ENCODE measurements around the gene CCDC9B.

Gene CCDC9B

GRCh38 chr15:40287505-40287904, 53.2 kb downstream of the CCDC9B start:
- no peak for DNase-seq

GRCh38 chr15:40286794-40287193, 53.9 kb downstream of the CCDC9B start:
- no peak for DNase-seq

DNA sequence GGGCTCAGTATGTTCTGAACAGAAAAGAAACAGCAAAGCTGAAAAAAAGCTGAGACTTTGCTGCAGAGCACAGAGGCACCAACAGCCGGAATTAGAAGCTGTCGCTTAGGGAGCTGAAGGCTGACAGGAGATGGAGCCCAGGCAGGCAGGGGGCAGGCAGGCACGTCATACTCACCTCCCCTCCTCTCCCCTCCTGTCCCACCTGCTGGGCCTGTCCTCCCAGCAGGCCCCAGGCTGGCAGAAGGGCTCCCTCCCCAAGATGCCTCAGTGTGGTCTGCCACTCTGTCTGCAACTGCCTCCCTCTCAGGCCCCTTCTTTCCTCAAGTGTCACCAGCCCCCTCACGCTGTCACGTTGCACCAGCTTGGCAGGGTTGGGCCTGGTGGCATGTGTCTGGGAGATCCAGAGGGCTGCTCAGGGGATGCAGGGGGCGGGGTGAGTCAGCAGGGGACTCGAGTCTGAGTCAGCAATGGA, 54.6 kb downstream of the CCDC9B start:
- DNase-seq = no peak

DNA sequence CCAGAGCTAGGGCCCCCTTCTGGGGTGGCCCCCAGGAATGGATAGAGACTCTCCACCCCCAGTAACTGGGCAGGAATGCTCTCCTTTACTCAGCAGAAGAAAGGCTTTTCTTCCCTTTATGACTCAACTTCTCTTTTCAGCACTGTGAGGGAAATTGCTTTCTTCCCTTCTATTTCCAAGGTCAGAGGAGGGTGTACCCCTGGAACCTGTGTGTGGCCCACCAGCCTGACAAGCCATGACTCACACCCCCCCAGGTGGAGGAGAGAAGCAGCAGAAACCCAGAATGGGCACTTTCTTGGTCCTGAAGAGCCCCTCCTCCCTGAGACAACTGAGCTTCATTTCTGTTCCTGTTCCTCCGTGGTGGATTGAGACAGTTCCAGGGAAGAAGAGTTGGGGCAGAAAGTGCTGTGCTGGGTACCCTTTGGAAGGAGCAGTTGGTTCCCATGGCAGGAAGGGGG, 55.2 kb downstream of the CCDC9B start:
- DNase-seq = no peak

DNA sequence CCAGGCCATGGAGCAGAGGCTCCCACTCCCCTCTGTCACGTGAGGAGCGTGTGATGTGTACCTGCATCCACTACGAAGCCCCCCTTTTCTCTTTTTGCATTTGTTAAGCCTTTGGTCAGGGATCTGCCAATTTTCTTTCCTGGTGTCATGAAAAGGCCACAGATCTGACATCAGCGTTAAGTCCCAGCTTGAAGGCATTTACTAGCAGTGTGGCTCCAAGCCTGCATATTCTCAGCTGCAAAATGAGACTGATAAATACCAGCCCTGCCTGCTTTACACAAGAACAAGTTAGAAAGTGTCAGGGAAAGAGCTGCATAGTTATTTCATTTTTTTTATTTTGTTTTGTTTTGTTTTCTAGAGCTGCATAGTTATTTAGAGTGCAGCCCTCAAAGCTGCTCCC, 55.6 kb downstream of the CCDC9B start:
- no peak for DNase-seq

DNA sequence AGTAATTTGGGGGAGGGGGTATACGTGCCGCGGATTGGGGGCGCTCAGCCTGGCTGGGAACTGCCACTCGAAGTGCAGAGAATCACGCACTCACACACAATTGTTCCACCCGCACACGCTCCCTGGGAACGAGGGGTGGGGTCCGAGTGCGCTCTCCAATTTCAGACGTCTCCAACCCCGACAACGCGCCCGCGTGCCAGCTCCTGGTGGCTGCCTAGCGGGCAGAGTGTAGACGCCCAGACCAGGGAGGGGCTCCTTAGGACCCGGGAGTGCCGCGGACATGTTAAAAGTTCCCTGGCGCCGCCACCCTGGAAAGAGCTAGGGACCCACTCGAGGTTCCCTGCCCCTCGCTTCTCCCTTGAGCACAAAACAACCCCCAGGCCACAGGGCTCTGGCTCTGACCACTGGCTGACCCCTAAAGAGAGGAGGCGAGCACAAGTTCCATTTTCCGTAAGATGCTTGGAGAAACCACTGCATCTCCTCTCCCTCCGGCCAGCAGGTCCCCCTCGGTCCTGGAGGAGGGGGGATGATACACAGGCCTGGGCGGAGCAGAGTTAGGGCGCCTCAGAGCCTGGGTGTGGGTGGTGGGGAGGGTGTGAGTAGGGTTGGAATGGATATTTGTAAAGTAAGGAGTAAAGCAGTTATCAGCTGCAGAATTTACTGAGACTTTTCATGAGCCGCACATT, 57.0 kb downstream of the CCDC9B start:
- DNase-seq = no peak

- DNase-seq = no peak
Measured at GRCh38 chr15:40282869-40283614, 57.7 kb downstream of the CCDC9B start, which contains the start of gene ANKRD63. Gene ANKRD63, minus strand, starts transcription at chr15:40283064. Its CDS starts 478 bp downstream, at chr15:40282586.

- DNase-seq = no peak
Measured at GRCh38 chr15:40282147-40282868, 58.4 kb downstream of the CCDC9B start.

DNA sequence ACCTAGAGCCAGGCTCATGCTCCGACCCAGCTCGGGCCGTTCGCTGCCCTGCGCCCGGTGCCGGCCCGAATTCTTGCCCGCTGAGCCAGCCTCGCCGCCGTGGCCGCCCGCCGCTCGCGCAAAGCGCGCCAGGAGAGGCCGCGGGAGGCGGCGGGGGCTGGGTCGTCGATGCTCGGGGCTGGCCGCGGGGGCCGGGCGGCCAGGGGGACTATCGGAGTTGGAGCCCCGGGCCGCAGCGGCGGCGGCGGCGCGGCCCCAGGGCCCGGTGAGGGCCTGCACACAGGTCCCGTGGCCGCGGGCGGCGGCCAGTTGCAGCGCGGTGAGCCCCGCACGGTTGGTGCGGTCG, 59.0 kb downstream of the CCDC9B start:
- DNase-seq = no peak
